Measurements from ENCODE around the gene SANBR.

Gene SANBR

GRCh38 chr2:61042807-61043206, 22.9 kb upstream of the SANBR start:
- Histone ChIP-seq H3K4me3 (ENCODE audit: low read length) (no peak overlapping the region), H3K4me1 (ENCODE audit: insufficient read depth, low read length) (no peaks in the 10 kb centered on the region), H2AFZ (ENCODE audit: low read depth, low read length) (no peak overlapping the region), H3K27me3 (ENCODE audit: insufficient read depth, low read length) (no peaks in the 10 kb centered on the region), H3K9me3 (ENCODE audit: low read length) (no peaks in the 10 kb centered on the region), H3K36me3 (ENCODE audit: insufficient read depth, low read length) (peaks cover 38% of the 10 kb centered on the region)

DNA sequence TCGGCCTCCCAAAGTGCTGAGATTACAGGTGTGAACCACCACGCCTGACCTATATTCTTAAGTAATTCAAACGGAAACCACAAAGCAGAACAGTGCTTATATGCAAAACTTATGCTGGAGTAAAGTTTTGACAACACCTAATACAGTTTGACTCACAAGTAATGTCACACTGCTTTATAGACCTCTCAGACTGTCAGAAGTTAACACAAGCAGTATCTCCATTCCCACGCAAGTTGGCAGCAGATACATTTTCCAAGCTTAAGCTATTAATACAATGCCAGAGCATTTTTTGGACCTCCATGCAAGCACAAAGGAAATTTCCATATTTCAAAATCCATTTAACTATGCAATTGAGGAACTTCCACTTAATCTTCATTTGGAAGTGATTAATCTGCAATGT, 21.0 kb upstream of the SANBR start:
- Histone ChIP-seq H3K4me3 (ENCODE audit: low read length) (no peak overlapping the region), H3K9me3 (ENCODE audit: low read length) (no peaks in the 10 kb centered on the region), H3K27me3 (ENCODE audit: insufficient read depth, low read length) (no peaks in the 10 kb centered on the region), H3K36me3 (ENCODE audit: insufficient read depth, low read length) (peaks cover 55% of the 10 kb centered on the region), H2AFZ (ENCODE audit: low read depth, low read length) (no peak overlapping the region), H3K4me1 (ENCODE audit: insufficient read depth, low read length) (no peaks in the 10 kb centered on the region)

DNA sequence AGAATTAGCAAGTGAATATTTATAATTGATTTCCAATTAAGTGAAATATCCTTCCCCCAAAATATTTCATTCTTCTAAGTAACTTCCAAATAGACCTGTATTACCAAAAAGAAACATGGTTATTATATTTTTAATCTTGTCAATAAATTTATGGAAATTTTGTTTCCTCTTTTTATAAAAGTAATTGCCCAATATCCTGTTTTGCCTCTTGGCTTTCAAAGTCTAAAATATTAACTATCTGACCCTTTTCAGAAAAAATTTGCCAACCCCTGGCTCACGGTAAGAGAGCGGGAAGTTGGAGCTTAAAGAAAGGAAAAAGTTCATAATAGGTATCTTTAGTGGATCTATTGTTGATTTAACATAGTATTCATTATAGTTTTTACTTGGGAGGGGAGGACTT, 20.4 kb upstream of the SANBR start:
- Histone ChIP-seq H3K9me3 (ENCODE audit: low read length) (no peaks in the 10 kb centered on the region), H2AFZ (ENCODE audit: low read depth, low read length) (no peak overlapping the region), H3K27me3 (ENCODE audit: insufficient read depth, low read length) (no peaks in the 10 kb centered on the region), H3K4me1 (ENCODE audit: insufficient read depth, low read length) (no peaks in the 10 kb centered on the region), H3K36me3 (ENCODE audit: insufficient read depth, low read length) (peaks cover 59% of the 10 kb centered on the region), H3K4me3 (ENCODE audit: low read length) (no peak overlapping the region)

DNA sequence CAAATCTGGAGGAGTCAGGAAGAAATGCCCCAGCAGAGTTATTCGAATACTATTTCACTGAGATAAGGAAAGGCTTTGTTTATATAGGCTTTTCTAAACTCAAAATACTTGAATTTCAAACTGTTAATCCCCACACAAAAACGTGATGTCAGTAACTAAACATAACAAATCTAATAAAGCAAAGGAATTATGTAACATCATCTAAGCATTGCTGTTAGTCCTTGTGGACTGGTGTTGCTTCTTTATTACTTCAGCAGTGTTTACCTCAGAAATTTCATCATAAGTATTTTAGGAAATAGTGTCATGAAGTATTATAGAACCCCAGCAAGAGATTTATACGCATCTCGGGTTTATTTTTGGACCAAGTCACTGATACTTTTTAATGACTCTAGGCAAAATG, 19.7 kb upstream of the SANBR start:
- Histone ChIP-seq H3K4me3 (ENCODE audit: low read length) (no peak overlapping the region), H3K9me3 (ENCODE audit: low read length) (no peaks in the 10 kb centered on the region), H3K36me3 (ENCODE audit: insufficient read depth, low read length) (peaks cover 59% of the 10 kb centered on the region), H3K27me3 (ENCODE audit: insufficient read depth, low read length) (no peaks in the 10 kb centered on the region), H3K4me1 (ENCODE audit: insufficient read depth, low read length) (no peaks in the 10 kb centered on the region), H2AFZ (ENCODE audit: low read depth, low read length) (no peak overlapping the region)

DNA sequence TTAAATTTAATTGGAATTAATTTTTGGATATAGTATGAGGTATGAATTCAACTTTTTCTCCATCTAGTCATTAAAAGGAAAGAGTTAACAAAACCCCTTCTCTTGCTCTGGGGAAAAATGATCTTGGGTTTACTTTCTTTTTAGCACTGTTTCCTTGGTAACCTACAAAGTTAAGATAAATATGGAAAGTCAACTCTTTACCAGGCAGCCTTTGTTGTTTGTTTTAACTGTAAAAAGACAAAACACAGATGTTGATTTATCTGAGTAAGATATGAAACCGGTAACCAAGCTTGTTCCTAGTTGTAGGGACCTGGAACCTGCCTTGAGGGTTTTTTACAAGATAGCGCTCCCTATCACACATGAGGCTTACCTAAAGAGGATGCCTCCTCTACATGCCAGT, 10.1 kb upstream of the SANBR start:
- no peak overlapping the region for H2AFZ ChIP-seq (ENCODE audit: low read depth, low read length)
- no peaks in the 10 kb centered on the region for H3K27me3 ChIP-seq (ENCODE audit: insufficient read depth, low read length)
- no peak overlapping the region for H3K4me3 ChIP-seq (ENCODE audit: low read length)
- peaks cover 10% of the 10 kb centered on the region for H3K36me3 ChIP-seq (ENCODE audit: insufficient read depth, low read length)
- no peaks in the 10 kb centered on the region for H3K9me3 ChIP-seq (ENCODE audit: low read length)
- H3K4me1 ChIP-seq (ENCODE audit: insufficient read depth, low read length) = no peaks in the 10 kb centered on the region

- Histone ChIP-seq H3K9me3 (ENCODE audit: low read length) (no peaks in the 10 kb centered on the region), H2AFZ (ENCODE audit: low read depth, low read length) (no peak overlapping the region), H3K36me3 (ENCODE audit: insufficient read depth, low read length) (peaks cover 10% of the 10 kb centered on the region), H3K4me3 (ENCODE audit: low read length) (no peak overlapping the region), H3K4me1 (ENCODE audit: insufficient read depth, low read length) (no peaks in the 10 kb centered on the region), H3K27me3 (ENCODE audit: insufficient read depth, low read length) (no peaks in the 10 kb centered on the region)
These were observed 8.1 kb upstream of the SANBR start for GRCh38 chr2:61057562-61057961.

- no peaks in the 10 kb centered on the region for H3K9me3 ChIP-seq (ENCODE audit: low read length)
- peaks cover 7% of the 10 kb centered on the region for H3K36me3 ChIP-seq (ENCODE audit: insufficient read depth, low read length)
- no peaks in the 10 kb centered on the region for H3K4me1 ChIP-seq (ENCODE audit: insufficient read depth, low read length)
- no peaks in the 10 kb centered on the region for H3K27me3 ChIP-seq (ENCODE audit: insufficient read depth, low read length)
- no peak overlapping the region for H2AFZ ChIP-seq (ENCODE audit: low read depth, low read length)
- no peak overlapping the region for H3K4me3 ChIP-seq (ENCODE audit: low read length)
These were observed 6.3 kb upstream of the SANBR start for GRCh38 chr2:61059382-61059781.

GRCh38 chr2:61074100-61074499, 8.4 kb downstream of the SANBR start:
- Histone ChIP-seq H3K36me3 (ENCODE audit: insufficient read depth, low read length) (peaks cover 63% of the 10 kb centered on the region), H3K4me3 (ENCODE audit: low read length) (no peak overlapping the region), H2AFZ (ENCODE audit: low read depth, low read length) (no peak overlapping the region), H3K4me1 (ENCODE audit: insufficient read depth, low read length) (no peaks in the 10 kb centered on the region), H3K9me3 (ENCODE audit: low read length) (no peaks in the 10 kb centered on the region), H3K27me3 (ENCODE audit: insufficient read depth, low read length) (no peaks in the 10 kb centered on the region)

GRCh38 chr2:61085883-61086282, 20.2 kb downstream of the SANBR start:
- Histone ChIP-seq H3K9me3 (ENCODE audit: low read length) (no peaks in the 10 kb centered on the region), H3K36me3 (ENCODE audit: insufficient read depth, low read length) (peaks cover 54% of the 10 kb centered on the region)

GRCh38 chr2:61089797-61090196, 24.1 kb downstream of the SANBR start:
- H3K36me3 ChIP-seq (ENCODE audit: insufficient read depth, low read length) = peaks cover 60% of the 10 kb centered on the region
- no peak overlapping the region for H2AFZ ChIP-seq (ENCODE audit: low read depth, low read length)
- no peaks in the 10 kb centered on the region for H3K4me1 ChIP-seq (ENCODE audit: insufficient read depth, low read length)
- no peaks in the 10 kb centered on the region for H3K27me3 ChIP-seq (ENCODE audit: insufficient read depth, low read length)
- no peak overlapping the region for H3K4me3 ChIP-seq (ENCODE audit: low read length)
- no peaks in the 10 kb centered on the region for H3K9me3 ChIP-seq (ENCODE audit: low read length)

More at GRCh38 chr2:61085883-61086282, 20.2 kb downstream of the SANBR start:
- Histone ChIP-seq H3K4me3 (ENCODE audit: low read length) (no peak overlapping the region), H3K27me3 (ENCODE audit: insufficient read depth, low read length) (no peaks in the 10 kb centered on the region), H2AFZ (ENCODE audit: low read depth, low read length) (no peak overlapping the region), H3K4me1 (ENCODE audit: insufficient read depth, low read length) (no peaks in the 10 kb centered on the region)

GRCh38 chr2:61090386-61090921, 24.8 kb downstream of the SANBR start:
- Histone ChIP-seq H3K9me3 (ENCODE audit: low read length) (no peaks in the 10 kb centered on the region), H2AFZ (ENCODE audit: low read depth, low read length) (no peak overlapping the region), H3K4me1 (ENCODE audit: insufficient read depth, low read length) (no peaks in the 10 kb centered on the region), H3K4me3 (ENCODE audit: low read length) (no peak overlapping the region), H3K27me3 (ENCODE audit: insufficient read depth, low read length) (no peaks in the 10 kb centered on the region), H3K36me3 (ENCODE audit: insufficient read depth, low read length) (peaks cover 56% of the 10 kb centered on the region)

DNA sequence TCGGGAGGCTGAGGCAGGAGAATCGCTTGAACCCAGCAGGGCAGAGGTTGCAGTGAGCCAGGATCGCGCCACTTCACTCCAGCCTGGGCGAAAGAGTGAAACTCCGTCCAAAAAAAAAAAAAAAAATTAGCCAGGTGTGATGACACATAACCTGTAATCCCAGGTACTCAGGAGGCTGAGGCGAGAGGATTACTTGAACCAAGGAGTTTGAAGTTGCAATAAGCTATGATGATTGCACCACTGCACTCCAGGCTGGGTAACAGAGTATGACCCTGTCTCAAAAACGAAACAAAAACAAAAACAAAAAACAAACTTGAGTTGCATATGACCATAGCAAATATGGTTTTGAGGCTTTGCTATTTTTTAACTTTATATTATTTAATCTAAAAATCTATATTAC, 25.8 kb downstream of the SANBR start:
- Histone ChIP-seq H3K36me3 (ENCODE audit: insufficient read depth, low read length) (peaks cover 53% of the 10 kb centered on the region), H3K4me1 (ENCODE audit: insufficient read depth, low read length) (no peaks in the 10 kb centered on the region), H3K9me3 (ENCODE audit: low read length) (no peaks in the 10 kb centered on the region), H3K27me3 (ENCODE audit: insufficient read depth, low read length) (no peaks in the 10 kb centered on the region), H2AFZ (ENCODE audit: low read depth, low read length) (no peak overlapping the region), H3K4me3 (ENCODE audit: low read length) (no peak overlapping the region)

- no peaks in the 10 kb centered on the region for H3K9me3 ChIP-seq (ENCODE audit: low read length)
- no peak overlapping the region for H3K4me3 ChIP-seq (ENCODE audit: low read length)
- no peaks in the 10 kb centered on the region for H3K4me1 ChIP-seq (ENCODE audit: insufficient read depth, low read length)
- H2AFZ ChIP-seq (ENCODE audit: low read depth, low read length) = no peak overlapping the region
- no peaks in the 10 kb centered on the region for H3K27me3 ChIP-seq (ENCODE audit: insufficient read depth, low read length)
- H3K36me3 ChIP-seq (ENCODE audit: insufficient read depth, low read length) = peaks cover 32% of the 10 kb centered on the region
These were observed 30.8 kb downstream of the SANBR start for GRCh38 chr2:61096438-61096837.

GRCh38 chr2:61100801-61101200, 35.1 kb downstream of the SANBR start:
- H3K4me1 ChIP-seq (ENCODE audit: insufficient read depth, low read length) = no peaks in the 10 kb centered on the region
- H3K4me3 ChIP-seq (ENCODE audit: low read length) = no peak overlapping the region
- no peaks in the 10 kb centered on the region for H3K27me3 ChIP-seq (ENCODE audit: insufficient read depth, low read length)
- peaks cover 3% of the 10 kb centered on the region for H3K9me3 ChIP-seq (ENCODE audit: low read length)
- no peak overlapping the region for H2AFZ ChIP-seq (ENCODE audit: low read depth, low read length)
- H3K36me3 ChIP-seq (ENCODE audit: insufficient read depth, low read length) = peaks cover 45% of the 10 kb centered on the region
